GM23338 (cell line): ENCODE results near the gene GRIN3A.

Source experiments
- CTCF ChIP-seq, 2 experiments: fragments of 200-600 bp in 1 of 2; sonication (generic) in 1 of 2; conservative IDR thresholded peaks; 2 replicates each; pipeline versions ENCODE4 v1.5.1 to v1.6.1; 2016 to 2017; ENCODE audit warnings: antibody characterized with exemption in 2 of 2, low read depth in 2 of 2, mild to moderate bottlenecking in 2 of 2, moderate library complexity in 1 of 2
- POLR2AphosphoS5 ChIP-seq: IDR thresholded peaks from 2 replicates; pipeline ENCODE4 v1.6.1; 2016; ENCODE audit warnings: antibody characterized with exemption, low read depth

- no peak for TF ChIP-seq POLR2AphosphoS5
- peak; percentile 80 to 83 for TF ChIP-seq CTCF (conservative IDR thresholded peaks at IDR 0.05; ENCODE audit: low read depth in 2 of 2)
These were observed 136.3 kb downstream of the GRIN3A start for GRCh38 chr9:101601904-101602765.
